BE2C (cell line): Measurements from ENCODE around the gene PTPRM.

Experiments
- DNase-seq: peaks from one replicate; pipeline ENCODE4 v3.0.0-alpha.2; 2020
- H3K27me3 ChIP-seq: fragments of 250-450 bp; sonication (Bioruptor Pico); 2 replicates; pipeline ENCODE4 v1.5.1; 2020; ENCODE audit warnings: mild to moderate bottlenecking
- H3K36me3 ChIP-seq: fragments of 250-450 bp; sonication (Bioruptor Pico); 2 replicates; pipeline ENCODE4 v1.5.1; 2020; ENCODE audit warnings: mild to moderate bottlenecking
- H3K4me1 ChIP-seq: fragments of 250-450 bp; sonication (Bioruptor Pico); 2 replicates; pipeline ENCODE4 v1.5.1; 2020
- H3K4me3 ChIP-seq: 2 replicates; pipeline ENCODE4 v1.5.1; 2011; ENCODE audit warnings: low read depth, low read length
- H3K9me3 ChIP-seq: fragments of 250-450 bp; sonication (Bioruptor Pico); 2 replicates; pipeline ENCODE4 v1.5.1; 2020
- TF ChIP-seq, protein P1 (sequence below): IDR thresholded peaks from 2 replicates; pipeline ENCODE4 v1.5.1; 2012; ENCODE audit warnings: mild to moderate bottlenecking, low read depth, low read length

Gene PTPRM

DNA sequence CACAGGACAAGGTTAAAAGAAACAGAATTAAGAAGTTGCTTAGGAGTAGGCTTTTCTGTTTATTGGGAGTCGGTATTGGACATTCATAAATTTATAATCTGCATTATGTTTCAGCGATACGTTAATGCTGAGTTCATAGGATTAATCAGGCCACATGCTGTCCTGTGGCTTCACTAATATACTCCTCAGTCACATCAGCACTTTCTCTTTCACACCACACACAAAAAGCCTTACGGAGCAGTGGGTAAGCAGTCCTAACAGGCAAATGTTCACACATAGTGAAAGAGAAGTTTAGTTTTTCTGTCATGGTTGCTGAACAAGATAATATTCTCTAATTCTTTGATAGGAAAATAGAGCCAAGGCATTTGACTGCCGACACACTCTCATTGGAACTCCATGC is 630.4 kb downstream of the PTPRM start:
- H3K9me3 ChIP-seq = no peaks in the 10 kb centered on the region
- TF ChIP-seq, protein P1, sequence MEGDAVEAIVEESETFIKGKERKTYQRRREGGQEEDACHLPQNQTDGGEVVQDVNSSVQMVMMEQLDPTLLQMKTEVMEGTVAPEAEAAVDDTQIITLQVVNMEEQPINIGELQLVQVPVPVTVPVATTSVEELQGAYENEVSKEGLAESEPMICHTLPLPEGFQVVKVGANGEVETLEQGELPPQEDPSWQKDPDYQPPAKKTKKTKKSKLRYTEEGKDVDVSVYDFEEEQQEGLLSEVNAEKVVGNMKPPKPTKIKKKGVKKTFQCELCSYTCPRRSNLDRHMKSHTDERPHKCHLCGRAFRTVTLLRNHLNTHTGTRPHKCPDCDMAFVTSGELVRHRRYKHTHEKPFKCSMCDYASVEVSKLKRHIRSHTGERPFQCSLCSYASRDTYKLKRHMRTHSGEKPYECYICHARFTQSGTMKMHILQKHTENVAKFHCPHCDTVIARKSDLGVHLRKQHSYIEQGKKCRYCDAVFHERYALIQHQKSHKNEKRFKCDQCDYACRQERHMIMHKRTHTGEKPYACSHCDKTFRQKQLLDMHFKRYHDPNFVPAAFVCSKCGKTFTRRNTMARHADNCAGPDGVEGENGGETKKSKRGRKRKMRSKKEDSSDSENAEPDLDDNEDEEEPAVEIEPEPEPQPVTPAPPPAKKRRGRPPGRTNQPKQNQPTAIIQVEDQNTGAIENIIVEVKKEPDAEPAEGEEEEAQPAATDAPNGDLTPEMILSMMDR = no peak
- no peak overlapping the region for H3K4me3 ChIP-seq
- DNase-seq = no peak
- H3K4me1 ChIP-seq = no peaks in the 10 kb centered on the region
- H3K27me3 ChIP-seq = no peaks in the 10 kb centered on the region
- no peaks in the 10 kb centered on the region for H3K36me3 ChIP-seq

DNA sequence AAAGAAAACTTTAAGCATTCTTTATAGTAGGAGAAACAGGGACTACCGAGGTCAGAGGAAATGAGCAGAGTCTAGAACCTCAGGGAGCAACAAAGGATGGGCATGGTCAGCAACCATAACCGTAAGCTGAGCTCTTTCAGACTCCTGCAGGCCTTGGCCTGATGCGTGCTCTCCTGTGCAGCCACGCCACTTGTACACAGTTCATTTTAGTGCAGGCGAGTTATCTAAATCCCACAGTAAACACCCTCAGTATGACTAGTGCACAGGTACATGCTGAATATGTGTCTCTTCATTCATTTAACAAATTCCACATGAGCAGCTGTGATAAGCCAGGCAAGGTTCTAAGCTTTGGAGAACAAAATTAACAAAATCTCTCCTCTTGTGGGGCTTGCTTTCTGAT is 640.9 kb downstream of the PTPRM start:
- Histone ChIP-seq H3K4me1 (no peaks in the 10 kb centered on the region), H3K27me3 (no peaks in the 10 kb centered on the region), H3K4me3 (no peak overlapping the region), H3K36me3 (no peaks in the 10 kb centered on the region), H3K9me3 (no peaks in the 10 kb centered on the region)
- no peak for DNase-seq
- TF ChIP-seq, protein P1 = no peak

DNA sequence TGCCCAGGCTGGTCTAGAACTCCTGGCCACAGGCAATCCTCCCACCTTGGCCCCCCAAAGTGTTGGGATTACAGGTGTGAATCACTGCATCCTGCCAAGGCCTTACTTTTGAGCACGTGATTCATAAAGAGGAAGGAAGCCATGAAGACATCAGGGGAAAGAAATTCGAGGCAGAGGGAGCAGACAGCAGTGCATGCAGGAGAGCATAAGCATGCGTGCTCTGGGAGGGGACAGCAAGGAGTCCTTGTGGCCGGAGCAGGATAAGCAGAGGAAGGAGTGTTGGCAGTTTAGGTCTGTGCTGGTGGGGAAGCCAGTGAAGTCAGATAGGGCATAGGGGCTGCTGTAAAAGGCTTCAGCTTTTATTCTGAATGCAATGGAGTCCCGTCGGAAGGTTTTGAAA is 641.6 kb downstream of the PTPRM start:
- TF ChIP-seq, protein P1 = no peak
- Histone ChIP-seq H3K27me3 (no peaks in the 10 kb centered on the region), H3K4me1 (no peaks in the 10 kb centered on the region), H3K9me3 (no peaks in the 10 kb centered on the region), H3K4me3 (no peak overlapping the region), H3K36me3 (no peaks in the 10 kb centered on the region)
- DNase-seq = no peak

DNA sequence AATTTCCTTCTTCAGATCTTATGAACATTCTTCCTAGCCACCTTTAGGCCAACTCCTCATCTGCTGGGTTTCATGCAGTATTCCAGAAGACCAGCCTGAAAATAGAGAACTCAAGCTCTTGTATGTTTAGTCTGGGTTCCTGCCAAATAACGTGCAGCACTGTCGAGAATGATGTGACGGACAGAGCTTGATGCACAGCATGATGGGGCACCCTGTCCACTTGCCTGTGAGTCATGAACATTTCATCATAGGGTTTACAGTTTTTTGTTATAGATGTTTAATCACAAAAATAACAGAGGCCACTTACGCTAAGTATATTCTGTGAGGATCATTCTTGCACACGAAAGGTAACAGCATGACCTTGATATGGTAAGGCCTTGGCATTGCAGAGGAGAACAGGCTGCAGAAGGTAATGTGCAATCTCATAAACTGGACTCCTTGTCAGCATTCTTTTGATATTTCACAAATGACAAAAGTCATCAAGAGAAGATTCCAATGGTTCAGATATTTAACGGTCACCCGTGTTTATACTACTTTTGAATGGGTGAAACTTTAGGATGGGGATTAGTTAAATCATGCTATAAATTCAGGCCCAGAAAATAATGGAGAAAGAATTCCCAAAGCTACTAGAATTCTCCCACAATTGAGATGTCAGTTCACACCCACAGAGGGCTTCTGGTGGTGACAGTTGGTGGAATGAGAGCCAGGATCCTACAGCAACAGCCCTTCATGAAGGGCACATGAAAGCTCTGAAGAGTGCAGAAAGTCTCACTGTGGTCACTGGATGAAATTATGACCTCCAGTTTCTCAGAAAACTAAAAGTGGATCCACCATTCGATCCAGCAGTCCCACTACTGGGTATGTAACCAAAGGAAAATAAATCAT is 646.0 kb downstream of the PTPRM start:
- Histone ChIP-seq H3K4me1 (no peaks in the 10 kb centered on the region), H3K36me3 (no peaks in the 10 kb centered on the region), H3K27me3 (no peaks in the 10 kb centered on the region), H3K4me3 (no peak overlapping the region), H3K9me3 (no peaks in the 10 kb centered on the region)
- no peak for DNase-seq
- TF ChIP-seq, protein P1 = no peak

DNA sequence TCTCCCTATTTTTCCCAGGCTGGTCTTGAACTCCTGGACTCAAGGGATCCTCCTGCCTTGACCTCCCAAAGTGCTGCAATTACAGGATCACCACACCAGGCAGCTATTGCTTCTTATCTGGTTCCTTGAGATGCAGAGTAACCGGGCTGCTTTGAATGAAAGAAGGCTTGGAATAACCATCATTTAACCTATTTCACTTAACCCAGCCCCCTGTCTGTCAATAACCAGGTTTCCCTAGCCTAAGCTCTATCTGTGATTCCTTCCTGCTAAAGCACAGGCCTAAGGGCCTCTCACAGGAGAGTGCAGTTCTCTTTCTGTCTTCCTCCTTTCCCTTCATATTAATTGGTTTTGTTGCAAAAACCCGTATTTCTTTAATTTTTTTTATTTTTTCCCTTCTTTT is 648.6 kb downstream of the PTPRM start:
- TF ChIP-seq, protein P1 = no peak
- H3K4me1 ChIP-seq = no peaks in the 10 kb centered on the region
- H3K36me3 ChIP-seq = no peaks in the 10 kb centered on the region
- no peak overlapping the region for H3K4me3 ChIP-seq
- H3K27me3 ChIP-seq = no peaks in the 10 kb centered on the region
- no peaks in the 10 kb centered on the region for H3K9me3 ChIP-seq
- DNase-seq = no peak

DNA sequence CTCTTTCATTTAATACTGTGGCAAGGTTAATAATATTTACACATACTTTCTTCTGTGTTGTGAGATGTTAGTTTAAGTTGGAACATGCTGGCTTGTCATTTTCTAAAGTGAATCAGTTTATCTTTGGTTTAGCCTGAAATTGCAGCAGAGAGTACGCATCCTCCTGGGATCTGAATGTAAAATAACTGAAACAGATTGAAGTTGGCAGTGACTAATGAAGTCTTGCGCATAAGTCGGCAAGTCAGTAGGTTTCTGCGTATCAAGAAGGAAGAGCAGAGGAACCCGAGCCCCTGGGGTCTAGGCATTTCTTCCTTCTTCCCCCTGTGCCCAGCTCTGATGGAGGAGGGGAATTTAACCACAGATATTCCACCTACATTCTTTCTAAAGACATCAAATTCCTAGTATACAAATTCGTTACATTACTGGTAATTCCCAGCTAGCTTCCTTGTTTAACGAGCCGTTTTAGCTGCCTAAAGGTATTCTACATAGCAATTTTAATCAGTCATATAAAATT is 650.0 kb downstream of the PTPRM start:
- no peaks in the 10 kb centered on the region for H3K27me3 ChIP-seq
- no peak for DNase-seq
- TF ChIP-seq, protein P1 = no peak
- no peaks in the 10 kb centered on the region for H3K36me3 ChIP-seq
- H3K4me3 ChIP-seq = no peak overlapping the region
- H3K4me1 ChIP-seq = no peaks in the 10 kb centered on the region
- no peaks in the 10 kb centered on the region for H3K9me3 ChIP-seq
